GM20000 (cell line): ENCODE data around the gene TBC1D3.
"Not testable (repeated sequence)": the region's sequence is repeated elsewhere in the genome, so short reads cannot be mapped to it uniquely, and the experiment has no call there.

Source experiments
- DNase-seq: peaks from one replicate; pipeline ENCODE4 v3.0.0; 2012; ENCODE audit warnings: low spot score

TBC1D3 gene

DNA sequence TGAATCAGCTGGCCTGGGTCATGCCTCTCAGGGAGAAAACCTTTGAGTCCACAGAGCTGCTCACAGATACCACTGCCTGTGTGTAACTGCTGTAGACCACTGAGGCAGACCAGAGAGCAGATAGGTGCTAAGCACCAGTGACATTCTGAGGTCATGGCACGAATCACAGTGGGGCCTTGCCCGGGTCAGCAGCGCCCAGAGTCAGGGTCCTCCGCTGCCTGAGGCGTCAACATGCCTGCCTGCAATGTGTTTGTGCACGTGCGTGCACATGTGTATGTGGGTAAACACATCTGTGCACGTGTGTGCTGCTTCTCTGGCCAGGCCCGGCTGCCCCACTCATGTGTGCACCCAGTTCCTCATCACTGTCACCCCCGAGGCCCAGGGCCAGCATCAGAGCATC is at the start of gene TBC1D3:
Gene TBC1D3 (minus strand): TSS at position 101 of the 400 bp plus-strand sequence. CDS start 1,526 bp downstream, outside the sequence.
- not testable (repeated sequence) for DNase-seq

- DNase-seq: not testable (repeated sequence)
These were observed 40.4 kb upstream of the TBC1D3 start for GRCh38 chr17:38232790-38233189.

- not testable (repeated sequence) for DNase-seq
These were observed 33.6 kb upstream of the TBC1D3 start for GRCh38 chr17:38225844-38226495.

- DNase-seq: not testable (repeated sequence)
These were observed 28.5 kb upstream of the TBC1D3 start for GRCh38 chr17:38220867-38221266.

- not testable (repeated sequence) for DNase-seq
These were observed 7.9 kb upstream of the TBC1D3 start for GRCh38 chr17:38200271-38200670.

DNA sequence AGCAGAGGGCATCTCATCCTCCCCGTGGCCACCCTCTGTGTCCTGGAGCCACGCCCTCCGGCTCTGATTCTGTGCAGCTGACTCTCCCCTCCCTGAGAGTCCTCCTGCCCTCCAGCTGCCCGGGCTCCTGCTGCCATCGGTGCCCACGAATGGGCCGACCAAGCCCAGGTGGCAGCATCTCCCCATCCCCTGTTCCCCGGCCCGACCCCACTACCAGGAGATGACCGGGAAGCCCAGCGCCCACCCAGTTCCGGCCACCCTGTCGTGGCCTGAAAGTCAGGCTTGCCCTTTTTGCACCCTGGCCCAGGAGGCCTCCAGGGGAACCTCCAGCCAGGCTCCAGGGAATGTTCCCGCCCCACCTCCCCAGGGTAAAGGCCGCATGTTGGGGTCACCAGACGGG is 57.5 kb downstream of the TBC1D3 start:
- not testable (repeated sequence) for DNase-seq
